Epidermal melanocyte (primary cell): ENCODE measurements around the gene ELAVL2.

Source experiments
- DNase-seq: peaks from one replicate; pipeline ENCODE4 v3.0.0; 2011; ENCODE audit warnings: low spot score; ENCODE audit not compliant: insufficient read length

The ELAVL2 gene

DNA sequence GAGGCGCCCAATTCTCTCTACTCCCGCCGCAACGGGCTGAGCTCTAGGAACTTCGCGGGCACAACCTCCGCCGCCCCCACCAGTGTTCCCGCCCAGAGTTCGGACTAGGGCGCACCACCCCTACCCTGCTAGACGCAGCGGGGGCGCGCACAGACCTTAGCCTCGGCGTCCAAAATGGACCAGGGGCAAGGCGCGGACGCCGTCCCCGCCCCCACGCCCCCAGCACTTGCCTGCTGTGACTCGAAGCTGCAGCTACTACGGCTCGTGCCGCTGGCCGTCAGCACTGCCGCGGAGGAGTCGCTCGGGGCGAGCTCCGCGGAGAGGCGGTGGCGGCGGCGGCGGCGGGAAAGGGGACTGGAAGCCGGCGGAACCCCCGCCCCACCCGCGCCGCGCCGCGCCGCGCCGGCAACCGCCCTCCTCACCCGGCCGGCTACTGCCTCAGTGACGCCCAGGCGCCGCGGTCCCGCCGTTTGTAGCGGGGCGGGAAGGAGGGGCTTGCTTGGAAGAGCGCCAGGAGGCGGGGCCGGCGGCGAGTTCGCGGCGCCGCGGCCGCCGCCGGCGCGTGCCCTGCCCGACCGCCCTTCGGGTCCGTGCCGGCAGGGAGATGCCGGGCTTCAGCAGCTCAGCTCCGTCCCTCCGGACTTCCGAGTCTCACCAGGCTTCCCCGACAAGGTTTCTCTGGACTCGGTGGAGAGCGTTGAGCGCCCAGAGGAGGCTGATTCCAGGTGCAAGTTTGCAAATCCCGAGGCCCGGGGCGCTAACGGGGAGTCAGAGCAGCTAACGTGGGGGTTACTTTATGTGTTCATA is 4.5 kb downstream of the ELAVL2 start:
- no peak for DNase-seq

- DNase-seq, result no peak
These were observed 5.3 kb downstream of the ELAVL2 start for GRCh38 chr9:23820451-23821374.

DNA sequence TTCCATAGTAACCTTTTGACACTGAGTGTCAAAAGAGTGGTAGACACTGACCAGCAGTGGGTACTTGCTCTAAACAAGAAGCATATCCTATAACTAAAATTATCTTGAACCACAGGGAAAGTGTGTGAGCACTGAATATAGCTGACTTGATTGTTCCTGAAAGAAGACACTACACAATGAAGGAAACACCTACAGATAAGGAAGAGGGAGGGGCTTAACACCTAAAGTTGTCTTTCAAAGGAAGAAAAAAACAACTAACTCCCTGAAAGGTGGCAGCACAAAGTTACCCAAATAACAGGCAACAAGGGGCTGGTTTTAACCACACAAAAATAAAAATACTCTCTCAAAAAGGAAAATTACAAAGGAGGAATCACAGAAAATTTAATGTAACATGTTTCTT is 6.6 kb downstream of the ELAVL2 start:
- no peak for DNase-seq

- no peak for DNase-seq
These were observed 11.8 kb downstream of the ELAVL2 start for GRCh38 chr9:23814243-23814642.

DNA sequence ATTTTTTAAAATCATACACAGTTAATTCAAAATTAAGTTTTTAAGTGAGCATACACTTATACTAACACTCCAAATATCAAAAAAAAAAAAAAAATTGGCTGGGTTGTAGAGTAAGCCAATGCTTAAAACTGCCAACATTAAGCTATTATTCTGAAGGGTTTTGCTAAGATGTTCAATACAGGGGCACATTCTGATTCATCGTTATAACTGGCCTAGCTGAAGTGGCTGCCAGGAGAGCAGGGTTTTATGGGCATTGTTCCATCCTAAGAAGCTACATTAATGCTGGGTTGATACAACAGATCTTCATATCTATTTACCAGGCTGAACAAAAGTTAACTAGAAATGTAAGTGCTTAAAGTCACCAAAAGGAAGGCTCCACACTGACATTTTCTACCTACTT is 13.4 kb downstream of the ELAVL2 start:
- DNase-seq, result no peak

- DNase-seq, result no peak
These were observed 14.4 kb downstream of the ELAVL2 start for GRCh38 chr9:23811633-23812032.

DNA sequence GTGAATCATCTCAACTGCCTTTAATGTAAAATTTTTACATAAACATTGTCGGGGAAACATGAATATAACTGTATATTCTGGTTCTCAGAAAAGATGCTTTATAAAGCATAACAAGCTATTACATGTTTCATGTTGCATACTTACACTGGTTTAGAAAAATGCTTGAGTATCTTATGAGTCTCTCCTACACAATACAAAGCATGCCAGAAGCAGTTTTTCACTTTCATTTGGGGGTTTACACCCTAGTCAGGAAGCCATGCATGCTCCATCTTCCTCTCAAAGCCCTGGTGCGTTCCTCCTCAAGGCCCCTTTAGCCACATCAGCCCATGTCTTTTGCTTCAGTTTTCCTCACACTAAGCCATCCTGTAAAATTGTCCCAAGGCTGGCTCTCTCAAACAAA is 22.8 kb downstream of the ELAVL2 start:
- DNase-seq, result no peak

- no peak for DNase-seq
These were observed 24.5 kb downstream of the ELAVL2 start for GRCh38 chr9:23801523-23801922.

DNA sequence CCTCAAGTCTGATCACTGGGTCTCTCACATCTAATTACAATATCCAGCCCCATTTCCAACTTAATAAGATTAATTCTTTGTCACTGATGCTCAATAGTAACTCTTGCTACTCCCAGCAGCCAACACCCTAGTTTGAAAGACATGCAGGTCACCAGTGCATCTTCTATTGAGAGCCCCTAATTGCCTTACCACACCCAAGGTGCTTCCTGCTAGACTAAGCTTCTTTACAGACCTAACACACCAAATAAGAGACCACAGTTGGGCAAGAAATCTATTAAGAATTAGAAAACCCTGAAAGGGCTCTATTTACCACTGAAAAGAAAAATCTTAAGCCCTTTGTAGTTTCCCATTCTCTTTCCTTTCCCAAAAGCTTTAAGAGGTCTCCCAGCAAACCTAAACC is 26.5 kb downstream of the ELAVL2 start:
- no peak for DNase-seq

DNA sequence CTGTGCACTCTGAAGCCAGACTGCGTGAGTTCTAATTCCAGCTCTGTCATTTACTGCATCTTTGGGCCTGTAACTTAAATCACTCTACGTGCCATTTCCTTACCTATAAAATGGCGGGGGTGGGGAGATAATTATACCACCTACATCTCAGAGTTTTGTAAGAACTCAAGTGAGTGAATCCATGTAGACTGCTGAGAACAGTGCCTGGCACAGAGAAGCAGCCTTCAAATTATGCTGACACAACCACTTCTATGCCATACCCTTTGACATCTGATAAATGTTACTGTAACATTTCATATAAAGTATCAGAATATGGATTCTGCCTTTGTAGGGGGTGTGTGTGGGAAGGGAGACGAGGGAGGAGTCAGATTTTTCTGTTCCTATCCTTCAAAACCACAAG is 27.7 kb downstream of the ELAVL2 start:
- DNase-seq, result no peak

GRCh38 chr9:23796209-23796608 is 29.8 kb downstream of the ELAVL2 start:
- DNase-seq, result no peak

DNA sequence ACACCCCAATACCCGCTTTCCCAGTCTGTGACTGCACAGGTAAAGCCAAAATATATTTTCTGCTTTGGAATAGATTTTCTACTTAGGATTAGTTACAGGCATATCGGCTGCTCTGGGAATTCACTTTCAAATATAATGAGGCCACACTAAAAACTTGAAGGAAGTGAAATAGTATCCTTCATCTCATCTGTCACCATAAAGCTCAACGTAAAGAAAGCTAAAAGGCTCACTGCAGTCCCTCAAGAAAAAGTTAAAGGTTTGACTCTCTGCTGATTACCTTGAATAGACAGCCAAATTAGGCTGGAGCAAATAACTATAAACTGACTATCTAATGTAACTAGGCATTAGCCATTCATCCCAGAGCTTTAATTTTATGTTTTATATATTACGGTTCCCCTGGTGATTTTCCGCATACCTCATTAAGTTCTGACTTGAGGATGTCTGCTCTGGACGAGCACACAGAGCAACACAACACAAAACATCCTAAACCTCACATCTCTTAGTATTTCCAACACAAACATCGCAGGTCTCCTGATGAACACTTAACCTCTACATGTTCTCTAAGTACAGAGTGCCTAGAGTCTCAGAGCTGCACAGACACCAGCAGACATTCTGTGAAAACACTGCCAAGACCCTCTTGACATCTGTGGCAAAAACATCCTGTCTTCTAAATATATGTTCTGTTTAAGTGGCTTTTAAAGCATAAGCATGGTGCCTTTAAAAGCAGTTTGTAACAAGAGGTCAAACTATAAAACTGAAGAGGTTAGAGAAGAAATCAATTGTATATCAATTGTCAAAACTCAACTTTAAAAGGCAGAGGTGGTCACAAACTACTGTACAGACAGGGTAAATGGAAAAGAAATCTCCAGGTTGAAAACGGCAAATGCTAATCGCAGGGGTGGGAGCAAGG is 35.4 kb downstream of the ELAVL2 start:
- no peak for DNase-seq

GRCh38 chr9:23789529-23790254 is 36.3 kb downstream of the ELAVL2 start:
- no peak for DNase-seq

DNA sequence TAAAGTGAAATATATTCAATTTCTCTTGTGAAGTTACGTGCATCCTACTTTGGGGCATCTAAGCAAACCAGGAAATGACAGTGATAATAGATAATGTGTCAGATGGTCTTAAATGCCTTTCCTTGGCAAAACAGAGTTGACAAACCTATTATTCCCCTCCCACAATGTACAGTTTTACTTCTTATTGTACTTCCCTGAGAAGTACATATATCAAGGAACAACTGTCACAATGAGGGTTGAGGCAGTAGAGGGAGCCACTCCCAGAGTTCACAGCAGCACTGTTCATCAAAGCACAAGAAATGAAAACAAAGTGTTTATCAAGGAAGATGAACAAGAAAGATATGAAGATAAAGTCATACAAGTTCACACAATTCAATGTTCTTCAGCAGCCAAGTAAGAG is 41.1 kb downstream of the ELAVL2 start:
- DNase-seq, result no peak

DNA sequence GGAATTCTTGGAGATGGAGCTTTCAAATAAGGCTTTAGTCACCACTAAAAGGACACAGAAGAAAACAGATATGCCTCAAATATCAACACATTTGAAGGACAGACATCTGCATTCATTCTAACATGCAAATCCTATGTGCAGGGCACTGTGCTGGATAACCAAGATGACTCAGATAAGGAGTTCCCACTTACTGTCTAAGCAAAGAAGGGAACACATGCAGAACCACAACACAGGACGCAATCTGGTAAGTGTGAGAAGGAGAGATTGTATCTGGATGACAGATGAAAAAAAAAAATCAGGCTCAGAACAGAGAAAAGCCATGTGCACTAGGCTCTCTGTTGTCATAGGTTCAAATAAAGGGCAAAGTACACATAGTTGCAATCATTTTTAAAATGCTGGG is 42.5 kb downstream of the ELAVL2 start:
- DNase-seq, result no peak

GRCh38 chr9:23779220-23779619 is 46.8 kb downstream of the ELAVL2 start:
- no peak for DNase-seq

GRCh38 chr9:23777328-23777727 is 48.7 kb downstream of the ELAVL2 start:
- DNase-seq, result no peak

- no peak for DNase-seq
These were observed 50.5 kb downstream of the ELAVL2 start for GRCh38 chr9:23775549-23775948.

DNA sequence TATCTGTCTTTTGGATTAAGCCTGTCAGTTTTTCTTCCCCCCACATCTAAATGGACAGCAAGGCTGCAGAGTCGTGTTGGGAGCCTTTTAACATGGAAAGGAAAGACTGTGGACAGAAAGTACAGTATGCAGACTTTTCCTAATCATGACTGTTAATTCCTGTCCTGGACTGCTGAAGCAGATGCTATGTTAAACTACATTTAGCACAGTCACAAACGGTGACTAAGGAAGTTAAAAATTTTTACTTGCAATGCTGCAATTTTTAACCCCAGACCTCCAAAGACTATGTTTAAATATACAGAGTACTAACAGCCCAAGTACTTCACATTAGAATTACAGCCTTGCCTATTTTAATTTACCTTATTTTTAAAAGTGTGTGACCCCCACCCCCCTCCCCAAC is 51.8 kb downstream of the ELAVL2 start:
- no peak for DNase-seq

DNA sequence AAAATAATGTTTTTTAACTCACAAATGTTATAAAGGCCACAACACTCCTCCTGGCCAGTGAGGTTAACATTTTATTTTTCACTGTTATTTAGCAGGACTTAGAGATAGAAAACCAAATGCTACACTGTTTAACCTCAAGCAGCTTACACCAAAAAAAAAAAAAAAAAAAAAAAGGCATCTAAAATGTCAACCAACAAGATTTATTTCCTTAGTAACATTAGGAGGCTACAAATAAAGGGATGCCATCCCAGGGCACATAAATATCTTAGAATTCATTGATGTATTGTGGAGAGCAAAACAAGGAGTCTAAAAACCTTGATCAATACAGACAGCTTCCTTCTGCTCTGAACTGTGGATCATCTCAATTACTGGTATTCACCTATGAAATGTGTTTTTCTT is 53.7 kb downstream of the ELAVL2 start:
- no peak for DNase-seq
